Measurements from ENCODE around the gene SSBP2.

GRCh38 chr5:81761970-81762369 lies 11.1 kb upstream of the SSBP2 start:
- TF ChIP-seq POLR2A (IDR thresholded peaks at IDR 0.05; ENCODE audit: low read depth, low read length) (no peak), POLR2AphosphoS5 (IDR thresholded peaks at IDR 0.05; ENCODE audit: low read depth, low read length) (no peak)

Measured in GM12892 (cell line).